ENCODE data around the gene ATP9B.

GRCh38 chr18:79222790-79223189, 153.6 kb downstream of the ATP9B start:
- TF ChIP-seq CTCF (conservative IDR thresholded peaks at IDR 0.05 in 1 of 2, IDR thresholded peaks at IDR 0.05 in 1 of 2; ENCODE audit: extremely low read depth in 1 of 2, insufficient read depth in 1 of 2, low read depth in 1 of 2, low read length in 2 of 2) = no peak
- no peak for TF ChIP-seq EZH2 (IDR thresholded peaks at IDR 0.05; ENCODE audit: borderline replicate concordance, low read length)
